Ishikawa (cell line): ENCODE data around the gene ATF1.

Experiments used
- CEBPB ChIP-seq: IDR thresholded peaks from 2 replicates; pipeline ENCODE4 v1.6.1; 2012
- EGR1 ChIP-seq: IDR thresholded peaks from 2 replicates; pipeline ENCODE4 v1.6.1; 2012
- EP300 ChIP-seq: IDR thresholded peaks from 2 replicates; pipeline ENCODE4 v1.6.1; 2012; ENCODE audit warnings: borderline replicate concordance
- FOXM1 ChIP-seq: IDR thresholded peaks from 2 replicates; pipeline ENCODE4 v1.6.1; 2012; ENCODE audit warnings: low read depth, borderline replicate concordance
- TAF1 ChIP-seq: IDR thresholded peaks from 2 replicates; pipeline ENCODE4 v1.6.1; 2012; ENCODE audit warnings: low read depth, mild to moderate bottlenecking
- YY1 ChIP-seq: IDR thresholded peaks from 2 replicates; pipeline ENCODE4 v1.6.1; 2012; ENCODE audit warnings: low read depth
- TF ChIP-seq, protein P1 (sequence below): IDR thresholded peaks from 2 replicates; pipeline ENCODE4 v1.6.1; 2012
- TF ChIP-seq, protein P2 (sequence below): IDR thresholded peaks from 2 replicates; pipeline ENCODE4 v1.6.1; 2012

- TF ChIP-seq EP300, result no peak
- TF ChIP-seq, protein P1, sequence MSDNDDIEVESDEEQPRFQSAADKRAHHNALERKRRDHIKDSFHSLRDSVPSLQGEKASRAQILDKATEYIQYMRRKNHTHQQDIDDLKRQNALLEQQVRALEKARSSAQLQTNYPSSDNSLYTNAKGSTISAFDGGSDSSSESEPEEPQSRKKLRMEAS, result no peak
- no peak for TF ChIP-seq TAF1
- TF ChIP-seq, protein P2, sequence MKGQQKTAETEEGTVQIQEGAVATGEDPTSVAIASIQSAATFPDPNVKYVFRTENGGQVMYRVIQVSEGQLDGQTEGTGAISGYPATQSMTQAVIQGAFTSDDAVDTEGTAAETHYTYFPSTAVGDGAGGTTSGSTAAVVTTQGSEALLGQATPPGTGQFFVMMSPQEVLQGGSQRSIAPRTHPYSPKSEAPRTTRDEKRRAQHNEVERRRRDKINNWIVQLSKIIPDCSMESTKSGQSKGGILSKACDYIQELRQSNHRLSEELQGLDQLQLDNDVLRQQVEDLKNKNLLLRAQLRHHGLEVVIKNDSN, result no peak
- TF ChIP-seq EGR1, result no peak
- no peak for TF ChIP-seq FOXM1
- no peak for TF ChIP-seq YY1
- TF ChIP-seq CEBPB, result no peak
Observed at GRCh38 chr12:50778663-50779590, 15.0 kb downstream of the ATF1 start.
